Measurements from ENCODE around the gene DNMT1.

DNMT1 gene

GRCh38 chr19:10112895-10113591 lies 81.7 kb downstream of the DNMT1 start:
- DNase-seq = peak; percentile 30

- no peak for DNase-seq
Measured at GRCh38 chr19:10112037-10112761, 82.6 kb downstream of the DNMT1 start.

GRCh38 chr19:10111405-10111811 lies 83.3 kb downstream of the DNMT1 start, which contains the start of gene P2RY11:
Gene P2RY11 (plus strand): TSS chr19:10111693. CDS start chr19:10111722, 29 bp downstream.
- DNase-seq = no peak

- no peak for DNase-seq
Measured at GRCh38 chr19:10110972-10111317, 83.8 kb downstream of the DNMT1 start.

- DNase-seq = no peak
Measured at GRCh38 chr19:10110076-10110971, 84.4 kb downstream of the DNMT1 start.

GRCh38 chr19:10109528-10109927 lies 85.2 kb downstream of the DNMT1 start:
- DNase-seq = no peak

GRCh38 chr19:10107817-10108367 lies 86.9 kb downstream of the DNMT1 start:
- DNase-seq = no peak

- no peak for DNase-seq
Measured at GRCh38 chr19:10107254-10107653, 87.5 kb downstream of the DNMT1 start.

GRCh38 chr19:10106100-10106936 lies 88.4 kb downstream of the DNMT1 start, which contains the start of gene PPAN:
Gene PPAN (plus strand): TSS chr19:10106362. CDS start chr19:10106395, 33 bp downstream.
- DNase-seq = peak; percentile 95

- peak; percentile 46 for DNase-seq
Measured at GRCh38 chr19:10105509-10106099, 89.1 kb downstream of the DNMT1 start.

- DNase-seq = peak; percentile 48
Measured at GRCh38 chr19:10104665-10105508, 89.9 kb downstream of the DNMT1 start.

GRCh38 chr19:10104130-10104513 lies 90.6 kb downstream of the DNMT1 start:
- no peak for DNase-seq

GRCh38 chr19:10102787-10103236 lies 91.9 kb downstream of the DNMT1 start:
- DNase-seq = no peak

- DNase-seq = no peak
Measured at GRCh38 chr19:10100163-10100785, 94.5 kb downstream of the DNMT1 start.

GRCh38 chr19:10096615-10096963 lies 98.2 kb downstream of the DNMT1 start:
- DNase-seq = no peak

- DNase-seq = peak; percentile 82
Measured at GRCh38 chr19:10095948-10096614, 98.7 kb downstream of the DNMT1 start.

- no peak for DNase-seq
Measured at GRCh38 chr19:10095622-10095947, 99.2 kb downstream of the DNMT1 start.

GRCh38 chr19:10093295-10094186 lies 101.2 kb downstream of the DNMT1 start:
- no peak for DNase-seq
